ENCODE results near the gene SERPINE1. TPM values are rescaled to one million over a fixed set of nuclear protein-coding genes. Genes with fewer than 3 reads are reported as not detected.

The SERPINE1 gene
- total and polyA plus RNA-seq, 2 of the 13 experiments (the other 11 are each of a cell fraction or from before 2014, with no cell fraction given) = 21.2 to 1,576 TPM

- TF ChIP-seq ELK4 (CRISPR knock-in tag; IDR thresholded peaks at IDR 0.05; ENCODE audit: borderline replicate concordance) (no peak), ZNF451 (CRISPR knock-in tag; IDR thresholded peaks at IDR 0.05) (no peak), ZKSCAN8 (CRISPR knock-in tag; IDR thresholded peaks at IDR 0.05; ENCODE audit: borderline replicate concordance) (no peak), IKZF5 (CRISPR knock-in tag; IDR thresholded peaks at IDR 0.05) (peak; percentile 74; the same call in 1 of the 2 replicates), ZSCAN25 (CRISPR knock-in tag; IDR thresholded peaks at IDR 0.05) (no peak), TRAFD1 (CRISPR knock-in tag; IDR thresholded peaks at IDR 0.05; ENCODE audit: borderline replicate concordance) (no peak), HDAC6 (IDR thresholded peaks at IDR 0.05; ENCODE audit: low read depth, low read length) (no peak), DDIT3 (CRISPR knock-in tag; IDR thresholded peaks at IDR 0.05) (no peak), MZF1 (CRISPR knock-in tag; IDR thresholded peaks at IDR 0.05; ENCODE audit: borderline replicate concordance) (no peak), ZBTB38 (CRISPR knock-in tag; IDR thresholded peaks at IDR 0.05) (peak; percentile 23; the same call in 1 of the 2 replicates), PHB2 (IDR thresholded peaks at IDR 0.05; ENCODE audit: partially characterized antibody) (no peak), ZNF18 (CRISPR knock-in tag; IDR thresholded peaks at IDR 0.05; ENCODE audit: insufficient replicate concordance) (no peak), ATM (IDR thresholded peaks at IDR 0.05; ENCODE audit: borderline replicate concordance) (no peak), SPEN (CRISPR knock-in tag; IDR thresholded peaks at IDR 0.05; ENCODE audit: low read depth) (peak; percentile 47; the same call in 1 of the 2 replicates), TIGD3 (CRISPR knock-in tag; IDR thresholded peaks at IDR 0.05; ENCODE audit: borderline replicate concordance) (no peak), ZNF7 (CRISPR knock-in tag; IDR thresholded peaks at IDR 0.05) (peak; percentile 59; the same call in 1 of the 2 replicates)
- TF ChIP-seq, protein P1, sequence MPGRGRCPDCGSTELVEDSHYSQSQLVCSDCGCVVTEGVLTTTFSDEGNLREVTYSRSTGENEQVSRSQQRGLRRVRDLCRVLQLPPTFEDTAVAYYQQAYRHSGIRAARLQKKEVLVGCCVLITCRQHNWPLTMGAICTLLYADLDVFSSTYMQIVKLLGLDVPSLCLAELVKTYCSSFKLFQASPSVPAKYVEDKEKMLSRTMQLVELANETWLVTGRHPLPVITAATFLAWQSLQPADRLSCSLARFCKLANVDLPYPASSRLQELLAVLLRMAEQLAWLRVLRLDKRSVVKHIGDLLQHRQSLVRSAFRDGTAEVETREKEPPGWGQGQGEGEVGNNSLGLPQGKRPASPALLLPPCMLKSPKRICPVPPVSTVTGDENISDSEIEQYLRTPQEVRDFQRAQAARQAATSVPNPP (CRISPR knock-in tag; IDR thresholded peaks at IDR 0.05) = no peak
Measured at GRCh38 chr7:101121991-101122932, 4.6 kb upstream of the SERPINE1 start (continued).

Measured in HepG2 (cell line).